Endothelial cell of umbilical vein (primary cell): ENCODE data around the gene CYSLTR2. TPM values are rescaled to one million over a fixed set of nuclear protein-coding genes. Genes with fewer than 3 reads are reported as not detected.

Source experiments
- BruUV-seq: library from RNA; stranded (reverse); fragments of 400-500 nt; replicated peaks from 2 replicates; lab custom pipeline; 2021; lab: Mats Ljungman, UMichigan
- CTCF ChIA-PET: fragments of 300-600, 350-600 bp; sonication (Branson Sonifier 250); formaldehyde crosslinking; loops from one replicate; lab custom pipeline; 2021; ENCODE audit warnings: antibody characterized with exemption, inconsistent platforms; lab: Charles Lee
- POLR2A ChIA-PET: fragments of 300-600, 350-600 bp; sonication (Branson Sonifier 250); formaldehyde crosslinking; loops from one replicate; lab custom pipeline; 2021; ENCODE audit warnings: antibody characterized with exemption, inconsistent platforms; lab: Charles Lee
- DNase-seq: peaks from one replicate; pipeline ENCODE4 v3.0.0-alpha.2; 2011; ENCODE audit warnings: low read depth, low spot score
- FAIRE-seq: peaks from 2 replicates; lab custom pipeline; 2011; peaks lifted over from hg19 to GRCh38; lab: Jason Lieb, UNC
- H2AFZ ChIP-seq: 2 replicates; pipeline ENCODE4 v1.6.0; 2012; ENCODE audit warnings: low read depth, low read length, control low read depth, inconsistent platforms
- H3K27ac ChIP-seq: 2 replicates; pipeline ENCODE4 v1.5.1; 2011; ENCODE audit warnings: low read depth, mild to moderate bottlenecking, control low read depth, low read length, moderate library complexity; ENCODE audit not compliant: insufficient read depth
- H3K27me3 ChIP-seq, 2 experiments: 2 replicates each; pipeline versions ENCODE4 v1.6.0 to v1.6.1; 2011; ENCODE audit warnings: low read length in 2 of 2, mixed read lengths in 1 of 2; ENCODE audit not compliant: control insufficient read depth in 2 of 2, insufficient read depth in 2 of 2
- H3K36me3 ChIP-seq, 2 experiments: 2 replicates in 1 of 2; 3 replicates in 1 of 2; pipeline ENCODE4 v1.5.1; 2011; ENCODE audit warnings: low read length in 2 of 2, mild to moderate bottlenecking in 1 of 2, moderate library complexity in 1 of 2; ENCODE audit not compliant: control insufficient read depth in 2 of 2, insufficient read depth in 2 of 2; ENCODE audit errors: extremely low read depth in 1 of 2
- H3K4me1 ChIP-seq: 3 replicates; pipeline ENCODE4 v1.5.1; 2011; ENCODE audit warnings: mild to moderate bottlenecking, low read length; ENCODE audit not compliant: control insufficient read depth, insufficient read depth; ENCODE audit errors: extremely low read depth
- H3K4me2 ChIP-seq: 2 replicates; pipeline ENCODE4 v1.6.1; 2011; ENCODE audit warnings: low read length, control low read depth, mixed read lengths; ENCODE audit not compliant: insufficient read depth
- H3K4me3 ChIP-seq, 3 experiments: fragments of 200-600 bp in 1 of 3; sonication (generic), shearing (Covaris generic) in 1 of 3; replicated peaks in 1 of 3; 2 replicates each; pipeline ENCODE4 v1.5.1; 2011 to 2016; ENCODE audit warnings: control low read depth in 3 of 3, low read length in 3 of 3, mild to moderate bottlenecking in 2 of 3, inconsistent platforms in 1 of 3, low read depth in 1 of 3, moderate library complexity in 1 of 3; ENCODE audit not compliant: insufficient read depth in 1 of 3
- H3K79me2 ChIP-seq: 2 replicates; pipeline ENCODE4 v1.6.0; 2012; ENCODE audit warnings: low read length, inconsistent platforms; ENCODE audit not compliant: control insufficient read depth, insufficient read depth
- H3K9ac ChIP-seq: replicated peaks from 2 replicates; pipeline ENCODE3; 2011; ENCODE audit warnings: low read length, control low read depth; ENCODE audit not compliant: insufficient read depth; ENCODE audit errors: extremely low read depth
- H3K9me1 ChIP-seq: replicated peaks from 3 replicates; pipeline ENCODE4 v1.6.0; 2011; ENCODE audit warnings: mild to moderate bottlenecking, low read length; ENCODE audit not compliant: control insufficient read depth, insufficient read depth; ENCODE audit errors: extremely low read depth
- H3K9me3 ChIP-seq: replicated peaks from 2 replicates; pipeline ENCODE4 v1.5.1; 2012; ENCODE audit warnings: low read length, inconsistent platforms; ENCODE audit not compliant: control insufficient read depth, insufficient read depth
- H4K20me1 ChIP-seq: replicated peaks from 2 replicates; pipeline ENCODE3; 2011; ENCODE audit warnings: mild to moderate bottlenecking, low read length; ENCODE audit not compliant: control insufficient read depth, insufficient read depth; ENCODE audit errors: extremely low read depth
- CTCF ChIP-seq, 2 donors: IDR thresholded peaks; 1 replicate in 1 of 2; 2 replicates in 1 of 2; pipeline ENCODE4 v1.5.1; 2011; ENCODE audit warnings: low read length in 2 of 2, mild to moderate bottlenecking in 2 of 2, moderate library complexity in 2 of 2, control low read depth in 1 of 2, inconsistent platforms in 1 of 2, low read depth in 1 of 2; ENCODE audit not compliant: insufficient read depth in 1 of 2; ENCODE audit errors: extremely low read depth in 1 of 2
- EZH2 ChIP-seq: IDR thresholded peaks from 2 replicates; pipeline ENCODE4 v1.6.1; 2012; ENCODE audit warnings: borderline replicate concordance, low read depth, mild to moderate bottlenecking, moderate library complexity, low read length, inconsistent platforms; ENCODE audit not compliant: severe bottlenecking
- FOS ChIP-seq: IDR thresholded peaks from 2 replicates; pipeline ENCODE4 v1.6.1; 2011; ENCODE audit warnings: mild to moderate bottlenecking, low read length, moderate library complexity, borderline replicate concordance; ENCODE audit not compliant: insufficient read depth
- GATA2 ChIP-seq: IDR thresholded peaks from 2 replicates; pipeline ENCODE4 v1.7.0; 2011; ENCODE audit warnings: low read depth, mild to moderate bottlenecking, moderate library complexity, mixed read lengths, low read length; ENCODE audit not compliant: insufficient read length, insufficient read depth
- JUN ChIP-seq: IDR thresholded peaks from 2 replicates; pipeline ENCODE4 v1.6.1; 2011; ENCODE audit warnings: borderline replicate concordance, low read depth; ENCODE audit not compliant: insufficient read length, insufficient read depth
- MAX ChIP-seq: IDR thresholded peaks from 2 replicates; pipeline ENCODE4 v1.6.1; 2011; ENCODE audit not compliant: insufficient read depth, insufficient read length
- MYC ChIP-seq: IDR thresholded peaks from one replicate; pipeline ENCODE4 v1.6.1; 2011; ENCODE audit warnings: mild to moderate bottlenecking, low read depth, low read length
- POLR2A ChIP-seq: IDR thresholded peaks from 2 replicates; pipeline ENCODE4 v1.6.1; 2012; ENCODE audit warnings: low read depth, mild to moderate bottlenecking, control low read depth, low read length
- POLR2AphosphoS5 ChIP-seq: IDR thresholded peaks from 2 replicates; pipeline ENCODE4 v1.6.1; 2012; ENCODE audit warnings: low read depth, mild to moderate bottlenecking, control low read depth, low read length, moderate library complexity; ENCODE audit not compliant: insufficient read depth
- dilution Hi-C: fragments of 300-500 bp; cut with MboI; formaldehyde crosslinking; loops from one replicate; pipeline ENCODE4 v1.15.0; 2019; ENCODE audit warnings: low sequenced_read_pairs; ENCODE audit not compliant: extremely low pct_ligation_motif_present
- intact Hi-C: fragments of 100-400 bp; cut with micrococcal nuclease; formaldehyde crosslinking; loops from one replicate; pipeline ENCODE4 v1.10.0; 2022
- polyA plus RNA-seq, 4 experiments: library from polyadenylated mRNA; depleted of rRNA in 3 of 4; stranded (reverse) in 3 of 4; unstranded in 1 of 4; fragments of >200 nt; gene quantifications; 2 replicates each; pipeline versions ENCODE4 v1.2.1 to v1.2.3, GENCODE V29; 2011 to 2012; ENCODE audit warnings: missing spikeins in 1 of 4
- total RNA-seq: library from RNA; stranded (reverse); gene quantifications from 2 replicates; pipeline ENCODE4 v1.2.3, GENCODE V29; 2021

CYSLTR2 gene
- total and polyA plus RNA-seq, 2 donors (not counting 3 experiments of a cell fraction or from before 2014, with no cell fraction given): 0.10 to 0.31 TPM

- no peak overlapping the region for H2AFZ ChIP-seq
- no peak for DNase-seq
These were observed 23.0 kb upstream of the CYSLTR2 start for GRCh38 chr13:48630773-48631172.

More at GRCh38 chr13:48630773-48631172, 23.0 kb upstream of the CYSLTR2 start:
- BruUV-seq: no TSS peak
- peaks cover 0 to 11% of the 10 kb centered on the region in 2 experiments for H3K27me3 ChIP-seq
- H3K4me1 ChIP-seq: peaks cover 3% of the 10 kb centered on the region
- no peak for FAIRE-seq
- no peak overlapping the region for H3K9ac ChIP-seq
- intact Hi-C loops (no loop called here), dilution Hi-C loops (no loop called here)
- no peak for TF ChIP-seq GATA2
- TF ChIP-seq MYC: no peak
- no peak for TF ChIP-seq POLR2AphosphoS5
- TF ChIP-seq POLR2A: no peak
- TF ChIP-seq CTCF (IDR thresholded peaks at IDR 0.05; ENCODE audit: extremely low read depth in 1 of 2, insufficient read depth in 1 of 2, low read depth in 1 of 2, low read length in 2 of 2): no peak
- no peak for TF ChIP-seq FOS
- TF ChIP-seq JUN: no peak
- no peak for TF ChIP-seq MAX
- no peak for TF ChIP-seq EZH2
- POLR2A ChIA-PET: no interaction called here
- H3K4me3 ChIP-seq: no peak overlapping the region
- H3K36me3 ChIP-seq: no peaks in the 10 kb centered on the region
- H3K9me1 ChIP-seq: no peaks in the 10 kb centered on the region
- H3K27ac ChIP-seq: no peak overlapping the region
- CTCF ChIA-PET: no interaction called here
- no peaks in the 10 kb centered on the region for H3K79me2 ChIP-seq
- no peak overlapping the region for H3K4me2 ChIP-seq
- H3K9me3 ChIP-seq: no peaks in the 10 kb centered on the region
- no peaks in the 10 kb centered on the region for H4K20me1 ChIP-seq
